ENCODE results near the gene INO80. TPM values are rescaled to one million over a fixed set of nuclear protein-coding genes. Genes with fewer than 3 reads are reported as not detected.
"Not testable (repeated sequence)": the region's sequence is repeated elsewhere in the genome, so short reads cannot be mapped to it uniquely, and the experiment has no call there.

The INO80 gene
- total and polyA plus RNA-seq, 2 donors (not counting 1 experiment from before 2014, with no cell fraction given), result 16.3 to 55.7 TPM

- Mint-ChIP-seq H3K4me3 (peak overlapping the region; percentile 93), H3K27ac (peak overlapping the region; percentile 46), H3K4me1 (peaks cover 18% of the 10 kb centered on the region)
- not testable (repeated sequence) for H3K79me2 ChIP-seq (ENCODE audit: control insufficient read depth, insufficient read depth, low read length); H3K36me3 ChIP-seq (replicated peaks in 1 of 2; ENCODE audit: control extremely low read depth in 1 of 2, control insufficient read depth in 1 of 2, extremely low read depth in 1 of 2, insufficient read depth in 2 of 2, low read length in 1 of 2); H3K27me3 Mint-ChIP-seq; H3K9me3 Mint-ChIP-seq (ENCODE audit: insufficient read depth); ATAC-seq (ENCODE audit: low read depth); H3K27me3 ChIP-seq (replicated peaks in 1 of 4; ENCODE audit: control extremely low read depth in 1 of 4, control insufficient read depth in 3 of 4, insufficient read depth in 4 of 4, low read length in 3 of 4); H3K27ac ChIP-seq (ENCODE audit: low read length in 2 of 2); H4K20me1 ChIP-seq (ENCODE audit: control insufficient read depth, insufficient read depth, low read length, poor library complexity, severe bottlenecking); H3K4me3 ChIP-seq (ENCODE audit: control extremely low read depth in 1 of 5, extremely low read depth in 1 of 5, insufficient read depth in 1 of 5, low read depth in 2 of 5, low read length in 4 of 5); H3K9ac ChIP-seq (ENCODE audit: low read length); H3K9me3 ChIP-seq (ENCODE audit: control extremely low read depth in 1 of 3, control insufficient read depth in 2 of 3, insufficient read depth in 1 of 3, low read length in 2 of 3)
- DNase-seq, result peak; percentile 29
- 80% methylated on average over 7 of the region's 8 CpGs for WGBS (ENCODE audit: insufficient coverage)
- peak overlapping the region; percentile 97 for H3K4me2 ChIP-seq (replicated peaks; ENCODE audit: low read depth, low read length, poor library complexity, severe bottlenecking)
- H2AFZ ChIP-seq (ENCODE audit: insufficient read depth, low read depth, low read length, poor library complexity, severe bottlenecking), result peak overlapping the region; percentile 92
- intact Hi-C loops (cut with micrococcal nuclease), result loop anchor here (5.0 kb wide), 1 partner anchor 163 kb away; the partner anchor contains the start of gene INO80
- H3K4me1 ChIP-seq (ENCODE audit: control insufficient read depth in 2 of 2, insufficient read depth in 2 of 2, low read length in 2 of 2), result peaks cover 9 to 14% of the 10 kb centered on the region in 2 donors
- POLR2A ChIA-PET, result interaction anchor here (0.5 to 2.6 kb wide), 4 partner anchors 13 to 449 kb away, joined by 3 to 20 read pairs (median 4); no protein-coding TSS in a partner anchor
- CTCF ChIA-PET, result interaction anchor here (1.5 to 4.7 kb wide), 4 partner anchors 11 to 49 kb away, joined by 4 to 49 read pairs (median 12); partner anchors contain the start of gene DLL4
These were observed 161.8 kb downstream of the INO80 start for GRCh38 chr15:40954158-40954848.

- intact Hi-C loops (cut with micrococcal nuclease), result loop anchor here (1.0 to 5.0 kb wide), 5 partner anchors 11 to 278 kb away; partner anchors contain the start of genes CHP1, INO80 and VPS18
- Mint-ChIP-seq H3K4me1 (peaks cover 18% of the 10 kb centered on the region), H3K9me3 (ENCODE audit: insufficient read depth) (no peaks in the 10 kb centered on the region), H3K27me3 (peaks cover 4% of the 10 kb centered on the region), H3K27ac (peak overlapping the region; percentile 84), H3K4me3 (peak overlapping the region; percentile 93)
- Histone ChIP-seq H3K4me1 (ENCODE audit: control insufficient read depth in 2 of 2, insufficient read depth in 2 of 2, low read length in 2 of 2) (peaks cover 9 to 14% of the 10 kb centered on the region in 2 donors), H2AFZ (ENCODE audit: insufficient read depth, low read depth, low read length, poor library complexity, severe bottlenecking) (peak overlapping the region; percentile 92), H3K9me3 (ENCODE audit: control extremely low read depth in 1 of 3, control insufficient read depth in 2 of 3, insufficient read depth in 1 of 3, low read length in 2 of 3) (no peaks in the 10 kb centered on the region), H3K36me3 (replicated peaks in 1 of 2; ENCODE audit: control extremely low read depth in 1 of 2, control insufficient read depth in 1 of 2, extremely low read depth in 1 of 2, insufficient read depth in 2 of 2, low read length in 1 of 2) (no peaks in the 10 kb centered on the region), H4K20me1 (ENCODE audit: control insufficient read depth, insufficient read depth, low read length, poor library complexity, severe bottlenecking) (no peaks in the 10 kb centered on the region), H3K4me2 (replicated peaks; ENCODE audit: low read depth, low read length, poor library complexity, severe bottlenecking) (peak overlapping the region; percentile 97), H3K79me2 (ENCODE audit: control insufficient read depth, insufficient read depth, low read length) (no peaks in the 10 kb centered on the region), H3K27ac (ENCODE audit: low read length in 2 of 2) (no peak overlapping the region), H3K9ac (ENCODE audit: low read length) (peak overlapping the region; percentile 68), H3K27me3 (replicated peaks in 1 of 4; ENCODE audit: control extremely low read depth in 1 of 4, control insufficient read depth in 3 of 4, insufficient read depth in 4 of 4, low read length in 3 of 4) (peaks cover 0 to 13% (median 2%) of the 10 kb centered on the region in 4 experiments), H3K4me3 (ENCODE audit: control extremely low read depth in 1 of 5, extremely low read depth in 1 of 5, insufficient read depth in 1 of 5, low read depth in 2 of 5, low read length in 4 of 5) (peak overlapping the region; percentile 28 to 74 (median 64))
- DNase-seq, result no peak
- 10% methylated on average over 17 of the region's 17 CpGs for WGBS (ENCODE audit: insufficient coverage)
- ChIA-PET POLR2A (interaction anchor here (0.7 to 2.6 kb wide), 3 partner anchors 12 to 449 kb away, joined by 3 to 20 read pairs (median 4); partner anchors contain the start of gene INO80), CTCF (interaction anchor here (1.0 to 4.7 kb wide), 8 partner anchors 10 to 59 kb away, joined by 3 to 49 read pairs (median 4); partner anchors contain the start of genes DLL4 and VPS18)
- no peak for ATAC-seq (ENCODE audit: low read depth)
- no peak for TF ChIP-seq CTCF (IDR thresholded peaks at IDR 0.05)
- no peak for TF ChIP-seq EZH2 (IDR thresholded peaks at IDR 0.05; ENCODE audit: borderline replicate concordance, insufficient read depth, low read depth, low read length, poor library complexity, severe bottlenecking)
These were observed 162.4 kb downstream of the INO80 start for GRCh38 chr15:40953713-40954074.

Data from B cell (primary cell).